Effector memory CD8-positive, alpha-beta T cell (primary cell): Measurements from ENCODE around the gene CMTM8.

Source experiments
- ATAC-seq: fragments of 150-1000 bp; cut with Tn5 transposase; replicated peaks from 2 replicates; pipeline ENCODE4 v1.10.0; 2021; ENCODE audit warnings: mild to moderate bottlenecking, moderate library complexity
- DNase-seq, 3 experiments: peaks; one replicate each; pipeline ENCODE4 v3.0.0; 2021
- H3K27ac Mint-ChIP-seq, 2 donors: one replicate each; pipeline ENCODE4 v1.8.0; 2022; ENCODE audit warnings: mild to moderate bottlenecking in 2 of 2, mixed read lengths in 2 of 2, moderate library complexity in 2 of 2
- H3K27me3 Mint-ChIP-seq, 2 donors: one replicate each; pipeline ENCODE4 v1.8.0; 2022; ENCODE audit warnings: mixed read lengths in 2 of 2
- H3K36me3 Mint-ChIP-seq: one replicate; pipeline ENCODE4 v1.8.0; 2022; ENCODE audit warnings: mild to moderate bottlenecking, moderate library complexity, mixed read lengths; ENCODE audit not compliant: insufficient read depth
- H3K4me1 Mint-ChIP-seq, 2 donors: one replicate each; pipeline ENCODE4 v1.8.0; 2022; ENCODE audit warnings: low read depth in 2 of 2, mixed read lengths in 2 of 2
- H3K4me3 Mint-ChIP-seq, 2 donors: one replicate each; pipeline ENCODE4 v1.8.0; 2022; ENCODE audit warnings: mild to moderate bottlenecking in 2 of 2, mixed read lengths in 2 of 2, moderate library complexity in 2 of 2
- H3K9me3 Mint-ChIP-seq, 2 donors: one replicate each; pipeline ENCODE4 v1.8.0; 2022; ENCODE audit warnings: mixed read lengths in 2 of 2

Gene CMTM8

GRCh38 chr3:32414522-32415202, 176.2 kb downstream of the CMTM8 start:
- Mint-ChIP-seq H3K27me3 (no peaks in the 10 kb centered on the region), H3K27ac (peak overlapping the region; percentile 92 to 96), H3K9me3 (no peaks in the 10 kb centered on the region), H3K4me1 (peaks cover 29 to 56% of the 10 kb centered on the region in 2 donors), H3K4me3 (peak overlapping the region; percentile 50 to 74), H3K36me3 (peaks cover 2% of the 10 kb centered on the region)
- DNase-seq = peak in 1 of 3 experiments; percentile 21
- peak; percentile 95 for ATAC-seq

- peaks cover 49 to 77% of the 10 kb centered on the region in 2 donors for H3K4me1 Mint-ChIP-seq
- peak overlapping the region; percentile 74 to 92 for H3K27ac Mint-ChIP-seq
- peaks cover 2% of the 10 kb centered on the region for H3K36me3 Mint-ChIP-seq
- H3K9me3 Mint-ChIP-seq = no peaks in the 10 kb centered on the region
- ATAC-seq = no peak
- H3K4me3 Mint-ChIP-seq = peak overlapping the region; percentile 52 to 66
- H3K27me3 Mint-ChIP-seq = no peaks in the 10 kb centered on the region
- no peak for DNase-seq
Measured at GRCh38 chr3:32419742-32420125, 181.3 kb downstream of the CMTM8 start.
